Glomerular visceral epithelial cell (primary cell): ENCODE results near the gene KCNC4.

Experiments used
- DNase-seq: peaks from one replicate; pipeline ENCODE4 v3.0.0-alpha.2; 2016; ENCODE audit errors: extremely low spot score

Gene KCNC4

DNA sequence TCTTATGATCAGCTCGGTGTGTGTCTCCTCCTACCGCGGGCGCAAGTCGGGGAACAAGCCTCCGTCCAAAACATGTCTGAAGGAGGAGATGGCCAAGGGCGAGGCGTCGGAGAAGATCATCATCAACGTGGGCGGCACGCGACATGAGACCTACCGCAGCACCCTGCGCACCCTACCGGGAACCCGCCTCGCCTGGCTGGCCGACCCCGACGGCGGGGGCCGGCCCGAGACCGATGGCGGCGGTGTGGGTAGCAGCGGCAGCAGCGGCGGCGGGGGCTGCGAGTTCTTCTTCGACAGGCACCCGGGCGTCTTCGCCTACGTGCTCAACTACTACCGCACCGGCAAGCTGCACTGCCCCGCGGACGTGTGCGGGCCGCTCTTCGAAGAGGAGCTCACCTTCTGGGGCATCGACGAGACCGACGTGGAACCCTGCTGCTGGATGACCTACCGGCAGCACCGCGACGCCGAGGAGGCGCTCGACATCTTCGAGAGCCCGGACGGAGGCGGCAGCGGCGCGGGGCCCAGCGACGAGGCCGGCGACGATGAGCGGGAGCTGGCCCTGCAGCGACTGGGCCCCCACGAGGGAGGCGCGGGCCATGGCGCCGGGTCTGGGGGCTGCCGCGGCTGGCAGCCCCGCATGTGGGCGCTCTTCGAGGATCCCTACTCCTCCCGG lies 1.5 kb downstream of the KCNC4 start:
- DNase-seq = no peak

DNA sequence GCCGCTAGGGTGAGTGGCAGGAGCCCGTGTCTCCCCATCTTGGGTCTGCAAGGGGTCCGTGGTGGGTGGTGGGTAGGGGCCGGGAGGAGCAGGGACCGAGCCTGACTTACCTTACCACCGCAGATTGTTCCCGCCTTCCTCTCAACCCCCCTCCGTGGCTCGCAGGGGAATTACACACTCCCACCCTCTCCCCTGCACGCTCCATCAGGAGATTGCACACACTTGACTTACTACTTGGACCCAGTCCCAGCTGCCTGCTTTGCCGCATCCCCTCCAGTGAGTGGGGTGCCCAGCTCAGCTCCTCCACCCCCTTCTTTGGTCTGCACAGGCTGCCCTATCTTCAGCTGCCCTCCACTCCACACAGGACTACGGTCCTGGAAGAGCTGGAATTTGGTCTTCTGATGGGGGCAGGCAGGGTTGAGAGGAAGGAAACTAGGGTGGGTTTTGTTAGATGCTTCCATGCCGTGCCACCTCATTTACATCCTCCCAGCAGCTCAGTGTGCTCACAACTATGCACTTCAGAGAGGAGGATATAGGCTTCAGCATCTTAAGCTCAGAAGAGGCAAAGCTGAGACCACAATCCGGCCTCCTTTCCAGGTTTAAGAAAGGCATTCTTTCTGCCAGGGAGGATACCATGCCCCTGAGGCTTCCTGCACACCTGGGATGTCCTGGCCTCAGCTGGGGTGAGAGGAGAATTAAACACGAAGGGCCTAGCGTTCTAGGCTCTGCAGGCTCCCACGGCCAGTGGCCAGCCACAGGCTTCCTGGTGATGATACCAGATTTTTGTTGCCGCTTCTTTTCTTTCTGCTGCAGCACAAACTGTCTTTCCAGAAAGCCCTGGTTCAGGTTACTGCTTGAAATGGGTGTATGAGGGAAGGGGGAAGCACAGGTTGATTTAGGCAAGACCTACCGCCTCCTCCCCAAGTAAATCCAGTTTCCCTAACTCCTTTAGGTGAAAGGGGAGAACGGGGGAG lies 2.3 kb downstream of the KCNC4 start:
- no peak for DNase-seq

DNA sequence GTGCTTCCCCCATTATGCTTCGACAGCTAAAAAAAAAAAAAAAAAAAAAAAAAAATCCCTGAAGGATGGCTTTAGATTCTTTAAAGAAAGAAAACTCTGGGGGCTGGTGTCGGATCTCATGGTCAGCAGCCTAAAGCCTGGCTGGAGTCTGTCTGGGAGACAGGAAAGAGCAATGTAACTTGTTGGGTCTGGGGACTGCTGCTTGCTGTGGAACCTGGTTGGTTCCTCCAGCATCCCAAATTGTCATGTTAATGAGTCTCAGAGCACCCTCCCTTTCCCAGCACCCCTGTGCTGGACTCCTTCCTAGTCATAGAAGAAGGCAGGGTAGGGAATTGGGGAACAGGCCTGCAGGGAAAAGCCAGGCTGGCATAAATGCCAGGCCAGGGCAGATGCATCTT lies 3.0 kb downstream of the KCNC4 start:
- DNase-seq = no peak

DNA sequence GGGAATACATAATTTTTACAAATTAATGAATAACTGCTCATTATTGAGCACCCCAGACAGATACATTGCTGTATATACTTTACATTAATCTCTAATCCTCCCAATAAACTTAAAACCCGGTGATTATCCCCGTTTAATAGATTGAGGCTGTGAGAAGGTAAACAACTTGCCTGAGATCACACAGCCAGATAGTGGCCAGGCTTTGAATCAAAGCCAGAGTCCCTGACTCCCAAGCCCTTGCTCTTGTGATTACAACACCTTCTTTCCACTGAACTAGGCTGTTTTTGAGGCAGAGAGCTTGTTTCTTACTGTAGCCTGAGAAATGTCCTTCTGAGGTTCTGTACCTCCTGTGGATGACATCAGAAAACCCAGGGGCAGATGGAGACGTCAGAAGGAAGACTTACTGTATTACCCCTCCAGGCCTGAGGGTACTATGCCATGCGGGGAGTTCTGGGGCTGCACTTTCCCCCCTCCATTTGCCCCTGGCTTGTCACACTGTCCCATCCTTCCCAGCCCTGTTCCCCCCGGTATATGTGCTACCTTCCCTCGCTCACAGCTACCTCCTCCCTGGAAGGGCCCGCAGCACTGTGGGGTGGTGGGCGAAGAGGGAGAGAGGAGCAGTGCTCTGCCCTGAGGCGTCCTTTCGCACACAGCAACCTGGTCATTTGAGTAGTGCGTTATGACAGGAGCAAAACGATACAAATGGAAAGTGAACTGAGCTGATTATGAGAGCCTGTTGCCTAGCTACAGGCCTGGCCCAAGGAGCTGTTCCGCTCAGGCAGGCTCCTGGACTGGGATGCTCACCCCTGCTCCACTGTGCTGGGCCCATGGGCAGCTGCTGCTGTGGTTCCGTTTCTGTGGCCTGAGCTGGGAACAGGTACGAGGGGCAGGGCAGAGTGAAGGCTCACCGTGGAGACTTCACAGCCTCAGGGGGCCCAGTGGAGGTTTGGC lies 4.6 kb downstream of the KCNC4 start:
- no peak for DNase-seq

DNA sequence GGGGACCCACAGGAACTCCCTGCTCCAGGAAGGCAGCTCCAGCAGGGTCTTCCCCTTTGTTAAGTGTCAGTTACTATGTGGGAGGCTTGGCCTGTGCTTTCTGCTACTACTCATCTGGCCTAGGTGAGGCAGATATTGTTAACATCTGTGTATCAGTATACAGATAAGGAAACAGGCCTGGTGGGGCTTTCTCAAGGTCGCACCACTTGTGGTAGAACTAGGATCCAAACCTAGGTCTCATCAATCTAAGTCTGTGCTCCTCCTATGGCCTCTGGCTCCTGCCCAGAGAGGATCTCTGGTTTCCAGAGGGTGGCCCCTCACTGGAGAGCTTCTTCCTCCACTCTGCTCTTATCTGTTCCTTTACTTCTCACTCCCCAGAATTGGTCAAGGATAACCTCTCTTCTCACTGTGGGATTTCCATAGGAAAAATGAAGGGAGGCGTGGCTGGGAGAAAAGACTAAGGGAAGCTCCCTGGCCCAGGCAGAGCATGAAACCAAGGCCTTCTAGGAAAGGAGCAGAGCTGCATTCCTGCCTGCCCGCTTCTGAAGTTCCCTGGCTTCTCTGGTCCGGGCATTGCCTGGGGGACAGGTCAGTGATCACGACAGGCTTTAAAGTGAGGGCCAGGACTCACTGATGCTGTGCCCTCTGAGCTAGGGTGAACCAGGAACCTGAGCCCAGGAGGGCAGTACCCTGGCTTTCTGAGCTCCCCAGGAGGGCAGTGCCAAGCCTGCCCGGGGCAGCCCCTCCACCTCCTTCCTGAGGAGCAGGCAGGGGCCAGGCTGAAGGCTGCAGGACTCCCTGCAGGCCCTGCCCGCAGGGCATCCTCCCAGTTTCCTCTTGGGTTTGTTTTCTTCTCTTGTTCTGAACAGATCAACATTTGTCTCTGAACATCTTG lies 5.8 kb downstream of the KCNC4 start:
- DNase-seq = no peak

DNA sequence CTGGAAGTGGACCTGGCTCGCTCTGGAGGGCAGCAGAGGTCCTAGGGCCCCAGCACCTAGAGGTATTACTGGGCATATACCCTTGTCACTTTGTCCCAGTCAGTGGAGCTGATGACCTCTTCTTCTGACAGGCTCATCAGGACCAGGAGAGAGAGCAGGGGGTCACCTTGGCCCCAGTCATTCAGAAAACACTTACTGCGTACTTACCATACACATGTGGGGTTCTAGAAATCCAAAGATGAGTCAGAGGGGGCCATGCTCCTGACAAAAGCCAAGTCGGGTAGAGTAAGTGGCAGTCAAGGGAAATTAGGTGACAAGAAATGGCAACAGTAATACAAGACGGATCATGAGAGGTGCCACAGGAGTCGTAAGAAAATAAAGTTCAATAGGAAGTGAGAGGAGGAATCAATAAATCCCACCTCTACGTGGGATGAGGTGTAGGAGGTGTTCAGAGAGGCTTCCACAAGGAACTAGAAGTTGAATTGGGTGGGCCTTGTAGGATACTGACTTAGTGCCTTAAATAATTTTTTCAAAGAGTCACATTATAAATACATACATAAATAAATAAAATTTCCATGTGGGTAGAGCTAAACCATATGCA lies 6.8 kb downstream of the KCNC4 start:
- DNase-seq = no peak

DNA sequence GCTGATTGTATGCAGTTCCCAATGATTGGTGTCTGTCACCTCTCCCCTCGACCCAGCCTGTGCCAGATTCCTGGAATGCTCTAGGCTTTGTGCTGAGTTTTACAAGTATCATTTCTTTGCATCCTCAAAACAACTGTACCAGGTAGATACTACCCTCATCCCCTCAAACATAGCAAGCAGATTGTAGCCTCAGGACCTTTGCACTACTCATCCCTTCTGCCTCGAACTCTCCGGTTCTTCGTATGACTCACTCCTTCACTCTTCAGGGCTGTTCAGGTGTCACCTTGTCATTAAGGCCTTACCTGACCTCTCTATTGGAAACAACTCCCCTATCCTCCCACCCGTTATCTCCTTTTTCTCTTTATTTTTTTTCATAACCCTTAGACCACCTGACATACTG lies 8.0 kb downstream of the KCNC4 start:
- DNase-seq = no peak

DNA sequence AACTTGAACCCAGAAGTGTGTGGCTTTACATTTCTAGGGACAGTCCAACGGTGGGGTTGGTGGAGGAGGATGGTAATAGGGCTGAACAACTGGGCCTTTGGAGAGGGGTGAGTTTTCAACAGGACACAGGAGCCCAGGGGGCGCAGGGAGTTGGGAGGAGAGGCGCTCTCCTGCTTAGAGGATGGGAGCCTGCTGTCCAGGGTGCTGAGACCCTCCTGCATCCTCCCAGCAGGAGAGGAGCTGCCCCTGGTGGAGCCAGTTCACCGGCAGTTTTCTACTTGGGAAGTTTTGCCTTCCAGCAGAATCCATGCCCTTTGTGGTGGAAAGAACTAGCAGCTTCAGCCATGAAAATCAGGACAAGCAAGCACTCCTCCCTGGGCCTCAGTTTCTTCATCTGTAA lies 8.6 kb downstream of the KCNC4 start:
- DNase-seq = no peak

DNA sequence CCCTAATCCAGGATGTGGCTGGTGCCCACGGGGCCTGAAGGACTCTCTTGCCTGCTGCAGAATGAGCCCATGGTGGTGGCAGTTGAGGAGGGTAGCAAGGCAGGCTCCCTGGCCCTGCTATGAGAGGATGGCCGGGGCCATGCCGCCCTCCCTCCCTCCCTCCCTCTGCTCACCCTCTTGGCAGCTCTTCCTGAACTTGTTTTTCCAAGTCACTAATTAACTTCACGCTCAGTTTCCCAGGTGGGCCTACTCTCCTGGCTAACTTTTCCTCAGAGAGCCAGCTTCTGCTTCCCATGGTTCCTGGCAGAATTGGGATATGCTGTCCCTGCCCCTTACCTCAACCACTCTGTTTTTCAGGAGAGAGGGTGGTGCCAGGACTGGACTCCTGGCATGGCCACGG lies 10.2 kb downstream of the KCNC4 start:
- DNase-seq = no peak

DNA sequence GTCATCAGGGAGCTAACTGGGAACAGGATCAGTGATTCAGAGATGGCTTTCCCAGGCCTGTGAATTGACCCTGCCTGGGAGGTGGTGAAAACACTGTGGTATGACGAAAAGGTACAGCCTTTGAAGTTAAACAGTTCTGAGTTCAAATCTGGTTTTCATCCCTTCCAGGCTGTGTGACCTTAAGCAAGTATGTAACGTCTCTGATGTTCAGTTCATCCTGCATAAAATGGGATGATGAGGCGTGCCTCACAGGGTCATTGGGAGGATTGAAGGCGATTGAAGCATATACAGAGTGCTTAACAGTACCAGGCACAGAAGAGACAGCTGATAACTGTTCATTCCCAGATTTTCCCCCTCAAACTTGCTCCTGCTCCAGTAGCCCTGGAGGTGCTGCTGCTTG lies 11.0 kb downstream of the KCNC4 start:
- no peak for DNase-seq

DNA sequence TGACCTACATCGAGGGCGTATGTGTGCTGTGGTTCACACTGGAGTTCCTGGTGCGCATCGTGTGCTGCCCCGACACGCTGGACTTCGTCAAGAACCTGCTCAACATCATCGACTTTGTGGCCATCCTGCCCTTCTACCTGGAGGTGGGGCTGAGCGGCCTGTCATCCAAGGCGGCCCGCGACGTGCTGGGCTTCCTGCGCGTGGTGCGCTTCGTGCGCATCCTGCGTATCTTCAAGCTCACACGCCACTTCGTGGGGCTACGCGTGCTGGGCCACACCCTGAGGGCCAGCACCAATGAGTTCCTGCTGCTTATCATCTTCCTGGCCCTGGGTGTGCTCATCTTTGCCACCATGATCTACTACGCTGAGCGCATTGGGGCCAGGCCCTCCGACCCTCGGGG lies 13.0 kb downstream of the KCNC4 start:
- no peak for DNase-seq

DNA sequence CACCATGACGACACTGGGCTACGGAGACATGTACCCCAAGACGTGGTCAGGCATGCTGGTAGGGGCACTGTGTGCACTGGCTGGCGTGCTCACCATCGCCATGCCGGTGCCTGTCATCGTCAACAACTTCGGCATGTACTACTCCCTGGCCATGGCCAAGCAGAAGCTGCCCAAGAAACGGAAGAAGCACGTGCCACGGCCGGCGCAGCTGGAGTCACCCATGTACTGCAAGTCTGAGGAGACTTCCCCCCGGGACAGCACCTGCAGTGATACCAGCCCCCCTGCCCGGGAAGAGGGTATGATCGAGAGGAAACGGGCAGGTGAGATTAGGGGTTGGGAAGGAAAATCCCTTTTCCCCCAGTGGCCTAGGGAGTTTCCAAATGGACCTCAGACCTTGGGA lies 13.5 kb downstream of the KCNC4 start:
- no peak for DNase-seq

DNA sequence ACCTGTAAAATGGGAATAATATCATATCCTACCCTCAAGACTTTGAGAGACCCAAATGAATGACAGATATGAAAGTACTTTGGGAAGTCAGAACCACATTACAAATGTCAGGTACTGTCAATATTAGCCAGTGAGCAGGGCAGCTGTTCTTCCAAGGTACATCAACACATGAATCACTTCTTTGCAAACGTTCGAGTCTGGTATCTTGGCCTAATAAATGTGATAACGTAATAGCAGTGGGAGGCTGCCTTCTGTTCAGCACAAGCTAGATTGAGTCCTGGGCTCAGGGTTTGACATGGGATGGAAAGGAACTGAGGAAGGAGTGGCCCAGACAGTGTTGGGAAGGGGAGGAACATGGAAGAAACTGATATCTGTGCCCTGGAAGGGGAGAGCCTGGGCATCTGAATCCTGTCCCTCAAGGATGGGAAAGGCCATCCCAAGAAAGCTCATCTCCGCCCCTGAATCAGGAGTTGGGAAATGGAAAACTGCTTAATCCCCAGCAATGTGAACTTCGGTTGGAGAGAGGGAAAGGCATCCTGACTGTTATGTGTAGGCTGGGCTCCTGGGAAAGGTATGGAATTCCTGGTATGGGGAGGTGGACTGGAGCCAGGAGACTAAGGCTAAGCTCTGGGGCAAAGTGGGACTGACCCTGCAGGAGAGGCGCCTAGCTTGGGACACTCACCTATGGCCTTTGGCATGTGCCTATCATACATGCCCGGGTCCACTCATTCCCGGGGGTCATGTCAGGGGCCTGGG lies 14.3 kb downstream of the KCNC4 start:
- no peak for DNase-seq

DNA sequence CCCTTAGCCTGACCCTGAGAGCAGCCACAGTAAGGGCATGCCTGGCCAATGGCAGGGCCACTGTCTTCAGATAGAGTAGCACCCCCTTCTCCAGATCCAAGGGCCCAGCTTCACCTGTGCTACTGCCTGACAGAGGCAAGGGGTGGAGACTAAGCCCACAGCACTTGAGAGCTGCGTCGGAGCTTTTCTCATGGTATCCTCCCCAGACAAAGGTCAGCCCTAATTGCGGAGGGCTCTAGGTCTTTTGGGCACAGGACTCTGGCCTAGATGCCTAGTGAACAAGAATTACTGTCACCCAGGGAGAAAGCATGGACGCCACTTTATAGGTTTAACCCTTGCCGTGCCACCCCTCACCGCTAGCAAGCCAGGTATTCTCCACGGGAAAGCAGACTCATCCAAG lies 15.1 kb downstream of the KCNC4 start:
- no peak for DNase-seq

DNA sequence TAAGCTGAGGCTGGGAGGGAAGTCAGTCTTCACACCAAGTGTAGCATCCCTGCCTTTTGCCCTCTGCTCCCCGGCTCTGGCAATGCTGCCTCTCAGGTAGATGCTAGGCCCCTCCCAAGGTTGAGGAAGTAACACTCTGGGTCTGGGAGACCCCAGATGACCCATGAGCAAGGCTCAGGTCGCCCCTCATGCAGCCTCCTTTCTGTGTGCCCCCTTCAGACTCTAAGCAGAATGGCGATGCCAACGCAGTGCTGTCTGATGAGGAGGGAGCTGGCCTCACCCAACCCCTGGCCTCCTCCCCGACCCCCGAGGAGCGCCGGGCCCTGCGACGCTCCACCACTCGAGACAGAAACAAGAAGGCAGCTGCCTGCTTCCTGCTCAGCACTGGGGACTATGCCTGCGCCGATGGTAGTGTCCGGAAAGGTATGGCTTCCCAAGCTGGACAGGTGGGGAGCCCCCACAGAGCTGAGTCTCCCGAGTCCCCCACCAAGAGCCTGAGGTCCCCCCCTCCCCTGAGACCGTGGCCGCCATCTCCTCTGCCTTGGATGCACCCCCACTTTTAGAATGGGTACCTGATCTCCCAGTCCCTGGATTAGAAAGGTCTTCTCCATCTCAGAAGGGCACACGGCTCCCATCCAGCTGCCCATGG lies 15.8 kb downstream of the KCNC4 start:
- no peak for DNase-seq

DNA sequence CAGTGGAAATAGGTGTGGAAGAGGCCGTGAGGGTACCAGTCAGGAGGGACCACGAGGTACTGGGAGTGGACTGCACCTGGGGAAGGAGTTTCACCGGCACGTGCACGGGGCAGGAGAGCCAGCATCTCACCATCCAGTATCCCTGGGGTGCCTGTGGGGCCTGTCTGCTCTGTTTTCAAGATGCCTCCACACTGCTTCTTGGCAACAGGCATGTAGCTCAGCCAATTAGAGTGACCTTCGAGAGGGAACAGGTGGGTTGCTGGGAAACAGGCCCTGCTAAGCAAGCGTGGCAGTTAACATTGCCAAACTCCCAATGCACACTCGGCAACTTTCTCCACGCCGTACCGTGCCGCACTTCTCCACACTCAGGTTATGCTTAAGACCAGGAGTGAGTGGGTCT lies 17.7 kb downstream of the KCNC4 start:
- DNase-seq = no peak

DNA sequence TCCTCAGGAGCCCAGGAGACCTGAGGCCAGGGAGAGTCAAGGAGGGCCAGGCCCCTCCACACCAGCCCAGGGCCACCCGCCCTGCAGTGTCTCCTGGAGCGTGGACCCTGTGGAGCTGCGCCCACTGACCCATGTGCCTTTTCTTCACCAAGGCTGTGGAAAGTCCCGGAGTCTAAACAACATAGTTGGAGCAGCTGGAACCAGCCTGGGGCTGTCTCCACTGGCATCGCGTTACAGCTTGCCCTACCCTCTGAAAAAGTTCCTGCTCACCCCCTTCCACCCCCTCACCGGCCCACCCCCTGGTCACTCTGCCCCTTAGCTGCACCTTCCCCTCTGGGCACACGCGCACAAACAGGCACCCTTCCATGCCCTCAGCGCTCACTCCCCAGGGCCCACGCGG lies 18.3 kb downstream of the KCNC4 start:
- DNase-seq = no peak

DNA sequence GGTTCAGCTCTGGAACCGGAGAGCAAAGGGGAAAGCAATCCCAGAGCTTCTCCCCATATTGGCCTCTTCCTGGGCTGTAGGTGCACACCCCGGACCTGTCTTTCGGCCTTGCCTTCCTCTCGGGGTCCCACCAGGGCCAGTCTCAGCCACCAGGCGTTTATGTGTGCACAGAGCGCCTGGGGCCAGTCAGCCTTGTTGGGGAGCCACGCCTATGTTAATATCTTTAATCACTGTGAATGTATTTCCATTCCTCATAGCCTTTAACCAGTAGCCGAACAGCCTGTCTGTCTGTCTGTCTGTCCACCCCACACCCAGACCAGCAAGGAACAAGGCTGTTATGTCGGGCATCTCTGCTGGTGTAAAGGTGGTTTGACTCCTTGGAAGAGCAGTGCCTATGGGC lies 18.8 kb downstream of the KCNC4 start:
- DNase-seq = no peak

DNA sequence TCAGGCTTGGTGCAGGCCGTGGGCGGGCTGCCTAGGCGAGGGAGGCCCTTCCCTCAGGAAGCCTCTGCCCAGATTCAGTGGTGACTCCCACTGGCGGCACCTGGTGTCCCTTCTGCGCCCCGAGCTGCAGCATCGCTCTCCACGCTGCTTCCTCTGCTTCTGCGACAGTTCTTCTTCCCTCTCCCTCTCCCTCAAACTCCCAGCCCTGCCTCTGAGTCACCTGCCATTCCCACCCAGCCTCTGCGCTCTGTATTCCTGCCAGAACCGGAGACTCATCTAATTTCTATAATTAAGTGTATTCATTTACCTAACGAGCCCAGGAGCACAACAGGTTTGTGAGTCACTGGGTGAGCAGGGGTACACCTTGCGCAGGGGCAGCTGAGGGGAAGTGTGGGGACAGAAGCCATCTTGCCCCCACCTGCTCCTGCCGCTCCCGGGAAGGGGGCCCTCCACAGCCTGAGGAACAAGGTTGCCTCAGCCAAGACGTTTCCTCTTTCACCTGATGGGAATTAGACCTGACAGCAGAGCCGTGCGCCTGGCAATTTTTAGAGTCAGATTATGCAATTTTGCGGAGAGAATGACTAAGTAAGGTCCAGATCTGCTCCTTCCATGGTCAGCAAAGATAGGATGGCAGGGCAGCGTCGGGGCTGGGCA lies 19.4 kb downstream of the KCNC4 start:
- DNase-seq = no peak
